Hepatic stellate cell (primary cell): Measurements from ENCODE around the gene TMEM229A.
"Not testable (repeated sequence)": the region's sequence is repeated elsewhere in the genome, so short reads cannot be mapped to it uniquely, and the experiment has no call there.

Source experiments
- DNase-seq: peaks from one replicate; pipeline ENCODE4 v3.0.0; 2011; ENCODE audit warnings: low spot score

TMEM229A gene

GRCh38 chr7:124032369-124033094, at the start of gene TMEM229A:
Gene TMEM229A, minus strand, starts transcription at chr7:124033067. Its CDS starts 64 bp downstream, at chr7:124033003.
- DNase-seq: peak; percentile 57

DNA sequence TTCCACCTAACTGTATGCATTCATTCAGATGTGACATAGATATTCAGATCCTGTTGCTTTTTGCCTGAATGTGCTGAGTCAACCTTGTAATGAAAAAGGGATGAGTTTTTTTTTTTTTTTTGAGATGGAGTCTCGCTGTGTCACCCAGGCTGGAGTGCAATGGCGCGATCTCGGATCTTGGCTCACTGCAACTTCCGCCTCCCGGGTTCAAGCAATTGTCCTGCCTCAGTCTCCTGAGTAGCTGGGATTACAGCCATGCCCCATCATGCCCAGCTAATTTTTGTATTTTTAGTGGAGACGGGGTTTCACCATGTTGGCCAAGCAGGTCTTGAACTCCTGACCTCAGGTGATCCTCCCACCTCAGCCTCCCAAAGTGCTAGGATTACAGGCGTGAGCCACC, 49.4 kb upstream of the TMEM229A start:
- DNase-seq: not testable (repeated sequence)

- DNase-seq: no peak
Observed at GRCh38 chr7:124077546-124077945, 44.7 kb upstream of the TMEM229A start.

GRCh38 chr7:124076841-124077240, 44.0 kb upstream of the TMEM229A start:
- DNase-seq: no peak

- DNase-seq: no peak
Observed at GRCh38 chr7:124074007-124074406, 41.1 kb upstream of the TMEM229A start.

DNA sequence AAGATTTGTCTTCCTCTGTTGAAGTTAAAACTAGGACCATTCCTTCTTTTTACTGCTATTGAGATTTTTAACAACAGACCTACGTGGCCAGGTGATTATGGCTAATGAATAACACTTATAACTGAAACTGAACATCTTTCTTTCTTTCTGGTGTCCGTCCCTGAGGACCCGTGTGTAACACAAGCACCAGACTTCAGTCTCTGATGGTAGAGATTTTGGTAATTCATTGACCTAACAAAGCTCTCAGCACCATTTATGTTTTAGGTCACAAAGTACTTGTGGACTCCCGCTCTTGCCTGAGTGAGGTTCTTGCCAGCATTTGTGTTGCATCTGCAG, 40.4 kb upstream of the TMEM229A start:
- DNase-seq: no peak

GRCh38 chr7:124072603-124073309, 39.9 kb upstream of the TMEM229A start:
- DNase-seq: peak; percentile 40

- DNase-seq: no peak
Observed at GRCh38 chr7:124071843-124072242, 39.0 kb upstream of the TMEM229A start.

- DNase-seq: no peak
Observed at GRCh38 chr7:124062171-124062570, 29.3 kb upstream of the TMEM229A start.

DNA sequence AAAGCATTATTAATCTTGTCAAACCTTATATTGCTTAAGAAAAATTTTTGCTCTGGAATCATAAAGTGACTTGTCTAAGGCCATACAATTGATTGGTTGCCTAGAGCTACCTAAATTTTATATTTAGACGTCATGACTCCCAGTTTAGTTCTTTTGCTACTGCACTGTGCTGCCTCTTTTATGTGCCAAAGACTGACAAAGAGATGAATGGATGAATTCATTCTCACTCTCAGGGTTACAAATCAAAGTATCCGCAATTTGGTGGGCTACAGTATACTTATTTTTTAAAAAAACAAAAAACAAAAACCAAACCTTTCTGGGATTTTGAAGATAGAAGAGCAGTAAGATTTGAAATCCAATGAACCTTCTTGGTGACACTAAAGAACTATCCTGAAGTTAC, 27.7 kb upstream of the TMEM229A start:
- DNase-seq: no peak

DNA sequence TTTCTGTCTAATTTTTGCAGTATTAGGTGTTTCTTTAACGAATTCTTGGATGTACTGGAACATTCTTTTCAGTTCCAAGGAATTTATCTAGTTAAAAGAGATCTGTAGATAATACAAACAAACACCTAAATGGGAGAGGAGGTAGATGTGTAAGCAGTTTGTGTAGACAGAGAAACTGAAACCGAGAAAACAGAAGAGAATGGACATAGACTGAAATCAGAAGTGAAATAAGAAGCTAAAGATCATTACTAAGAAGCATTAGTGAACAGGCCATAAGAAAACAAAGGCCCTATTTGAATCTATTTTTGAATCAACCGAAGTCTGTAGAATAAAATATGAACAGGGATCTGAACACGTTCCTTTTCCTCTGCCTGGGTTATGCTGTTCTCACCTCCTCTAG, 26.5 kb upstream of the TMEM229A start:
- DNase-seq: no peak

GRCh38 chr7:124058515-124058914, 25.6 kb upstream of the TMEM229A start:
- DNase-seq: no peak

GRCh38 chr7:124057872-124058271, 25.0 kb upstream of the TMEM229A start:
- no peak for DNase-seq

- no peak for DNase-seq
Observed at GRCh38 chr7:124056234-124056633, 23.4 kb upstream of the TMEM229A start.

DNA sequence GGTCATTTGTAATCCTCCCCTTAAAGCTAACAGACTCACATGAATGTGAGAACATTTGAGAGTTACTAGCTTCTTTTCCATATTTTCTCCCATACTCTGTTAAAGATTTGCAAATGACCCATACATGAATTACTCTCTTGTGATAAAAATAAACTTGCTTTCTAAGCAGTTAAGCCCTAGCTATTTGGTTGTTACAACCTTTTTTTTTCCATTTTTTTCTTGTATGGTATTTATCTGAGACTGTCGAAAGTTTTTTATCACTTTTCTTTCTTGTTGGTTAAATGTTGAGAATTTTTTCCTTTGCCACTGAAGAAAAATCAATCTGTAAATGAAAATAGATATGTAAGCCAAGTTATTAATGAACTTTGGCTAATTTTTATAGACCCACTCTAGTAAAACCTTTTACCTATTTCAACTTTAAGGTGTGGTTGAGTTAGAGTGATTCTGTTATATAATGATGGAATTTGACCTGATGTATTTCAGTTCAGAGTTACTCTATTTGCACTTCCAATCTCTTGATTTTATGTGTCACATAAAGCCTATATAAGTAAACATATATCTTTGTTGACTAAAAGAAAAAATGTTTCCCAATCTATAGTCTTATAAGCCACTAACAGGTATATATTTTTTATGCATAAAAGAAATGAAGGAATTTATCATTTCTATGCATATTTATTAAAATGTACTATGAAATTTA, 19.0 kb upstream of the TMEM229A start:
- no peak for DNase-seq

DNA sequence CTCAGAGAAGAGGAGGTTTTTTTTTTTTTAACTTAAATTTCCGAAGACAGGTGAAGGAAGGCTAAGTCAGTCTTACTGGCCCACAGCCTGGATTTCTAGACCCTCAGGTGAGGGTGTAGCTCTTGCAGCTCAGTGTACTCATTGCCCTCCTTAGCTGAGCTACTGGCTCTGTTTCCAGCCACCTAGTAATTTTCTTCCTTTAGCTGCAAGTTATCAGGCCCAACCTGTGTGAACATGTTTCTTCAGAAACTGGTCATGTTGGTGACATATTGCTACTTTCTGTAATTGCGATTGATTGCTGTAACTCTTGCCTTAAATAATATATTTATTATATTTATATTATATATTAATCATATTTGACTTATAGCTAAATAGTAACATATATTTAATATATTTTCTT, 10.0 kb upstream of the TMEM229A start:
- no peak for DNase-seq

DNA sequence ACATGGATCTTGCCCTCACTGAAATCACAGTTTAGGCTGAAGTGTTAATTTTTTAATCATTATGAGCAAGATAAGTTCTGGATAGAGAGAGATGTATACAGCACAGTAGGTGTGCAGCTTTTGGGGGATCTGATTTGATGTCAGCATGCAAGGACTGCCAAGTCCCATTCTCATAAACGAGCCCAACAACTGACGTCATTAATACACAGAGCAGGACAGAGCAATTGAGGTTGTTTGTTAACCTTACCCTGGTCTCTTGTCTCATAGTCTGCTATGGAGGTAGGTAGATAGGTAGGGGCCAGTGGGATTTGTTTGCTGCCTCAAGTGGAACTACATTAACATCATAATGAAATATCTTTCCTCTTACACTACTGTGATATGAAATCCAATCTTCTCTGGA, 8.6 kb upstream of the TMEM229A start:
- no peak for DNase-seq

GRCh38 chr7:124037902-124038301, 5.0 kb upstream of the TMEM229A start:
- not testable (repeated sequence) for DNase-seq

DNA sequence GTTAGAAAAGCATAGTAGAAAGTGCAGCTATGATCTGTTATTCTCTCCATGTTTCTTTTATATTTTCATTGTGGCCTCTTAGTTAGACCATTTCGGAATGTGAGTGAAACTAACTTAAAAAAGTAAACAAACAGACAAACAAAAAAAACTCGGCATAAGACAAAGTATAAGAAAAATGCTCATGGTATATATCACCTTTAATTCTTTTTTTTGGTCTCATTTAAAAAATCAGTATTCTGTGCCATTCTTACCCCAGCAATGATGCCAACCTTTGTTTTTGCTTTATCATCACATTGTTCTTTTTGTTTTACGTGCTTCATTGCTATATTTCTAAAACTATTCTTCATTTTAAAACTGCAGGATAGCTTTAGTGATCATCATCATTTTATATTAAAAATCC, 2.8 kb upstream of the TMEM229A start:
- no peak for DNase-seq

DNA sequence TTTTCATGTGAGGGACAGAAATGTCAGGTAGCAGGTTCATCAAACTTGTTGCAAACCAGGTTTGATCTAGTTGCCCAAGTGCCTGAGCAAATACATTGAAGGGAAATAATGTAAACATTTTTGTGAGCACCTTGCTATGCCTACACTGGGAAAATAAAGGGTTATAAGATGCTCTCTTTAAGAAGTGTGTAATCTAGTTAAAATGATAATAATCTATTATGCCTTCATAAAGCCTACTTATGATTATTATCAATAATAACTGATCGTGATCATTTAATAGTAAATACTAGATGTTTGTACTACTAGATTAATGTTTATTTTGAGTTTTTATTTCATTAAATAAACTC, 1.9 kb upstream of the TMEM229A start:
- DNase-seq: no peak

DNA sequence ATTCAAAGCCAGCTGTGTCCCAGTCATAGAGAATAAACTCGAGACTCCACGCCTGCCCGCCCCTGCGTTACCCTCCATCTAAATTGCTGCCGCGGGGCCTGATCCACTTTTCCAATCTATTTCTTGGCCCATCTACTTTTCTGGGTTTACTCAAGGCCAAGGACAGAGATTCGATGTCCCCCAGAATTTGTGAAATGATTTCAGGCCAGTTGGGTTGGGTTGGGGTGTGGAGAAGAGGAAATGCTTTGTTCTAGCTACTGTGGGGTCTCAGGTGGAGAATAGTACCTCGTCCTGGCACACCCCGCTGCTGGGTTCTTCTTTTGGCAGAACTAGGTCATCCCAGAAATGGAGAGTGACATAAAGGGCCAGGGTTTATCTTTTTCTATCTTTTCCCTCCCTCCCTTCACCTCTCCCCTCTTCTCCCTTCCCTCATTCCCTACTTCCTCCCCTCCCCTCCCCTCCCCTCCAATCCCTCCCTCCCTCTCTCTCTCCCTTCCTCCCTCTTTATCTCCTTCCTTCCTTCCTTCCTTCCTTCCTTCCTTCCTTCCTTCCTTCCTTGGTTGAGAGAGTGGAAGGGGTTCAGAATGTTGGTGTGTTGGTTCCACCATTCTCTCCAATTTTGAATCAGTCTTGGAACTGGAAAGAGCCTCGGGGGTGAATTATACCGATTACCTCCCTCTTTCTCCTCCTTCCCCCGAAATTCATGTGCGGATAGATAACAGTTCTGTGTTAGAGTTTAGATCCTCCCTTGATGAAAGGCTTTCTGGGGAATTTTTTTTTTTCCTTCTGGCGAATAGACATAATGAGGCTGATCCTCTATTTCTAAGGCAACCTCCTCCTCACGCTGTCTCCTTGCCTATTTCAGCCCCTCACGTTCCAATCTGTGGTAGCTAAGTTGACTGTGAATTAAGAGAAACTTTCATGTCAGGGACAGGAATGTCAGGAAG, 1.2 kb upstream of the TMEM229A start:
- no peak for DNase-seq
